Cardiac muscle cell (in vitro differentiated cells and primary cell): ENCODE data around the gene TFR2. TPM values are rescaled to one million over a fixed set of nuclear protein-coding genes. Genes with fewer than 3 reads are reported as not detected.
A peak's percentile ranks its signal among the peaks of the same experiment; 100 is the strongest.

Source experiments
- DNase-seq, 2 donors: peaks; one replicate each; pipeline versions ENCODE4 v3.0.0 to v3.0.0-alpha.2; 2010 to 2017; ENCODE audit warnings: low read depth in 1 of 2, low spot score in 1 of 2
- H3K27ac ChIP-seq: fragments of 200-600 bp; sonication (generic); 2 replicates; pipeline ENCODE4 v1.5.1; 2016
- H3K27me3 ChIP-seq: fragments of 200-600 bp; sonication (generic); 2 replicates; pipeline ENCODE4 v1.6.0; 2016; ENCODE audit warnings: control low read depth
- H3K36me3 ChIP-seq: fragments of 200-600 bp; sonication (generic); 2 replicates; pipeline ENCODE4 v1.5.1; 2016; ENCODE audit warnings: control low read depth
- H3K4me1 ChIP-seq: fragments of 200-600 bp; sonication (generic); 2 replicates; pipeline ENCODE4 v1.8.1; 2017; ENCODE audit warnings: low read depth, mild to moderate bottlenecking, mixed run types
- H3K4me3 ChIP-seq: fragments of 200-600 bp; sonication (generic); 2 replicates; pipeline ENCODE4 v1.5.1; 2016; ENCODE audit warnings: mild to moderate bottlenecking
- H3K9me3 ChIP-seq: fragments of 200-600 bp; sonication (generic); 2 replicates; pipeline ENCODE4 v1.5.1; 2017; ENCODE audit warnings: low read depth, mild to moderate bottlenecking, control low read depth
- CTCF ChIP-seq: IDR thresholded peaks from 2 replicates; pipeline ENCODE4 v1.5.1; 2012; ENCODE audit warnings: low read depth, mild to moderate bottlenecking, low read length
- polyA plus RNA-seq: library from polyadenylated mRNA; unstranded; fragments of >200 nt; fragmentation: Nextera tagmentation; extraction: Ambion mirVana; gene quantifications from 2 replicates; pipeline ENCODE4 v1.2.1, GENCODE V29; 2016
- total RNA-seq: library from RNA; depleted of rRNA; stranded (reverse); fragments of >200 nt; gene quantifications from 2 replicates; pipeline ENCODE4 v1.2.3, GENCODE V29; 2016

The TFR2 gene
- total and polyA plus RNA-seq, 2 experiments from 2014 or later: 0.89 TPM; not detected in 1

DNA sequence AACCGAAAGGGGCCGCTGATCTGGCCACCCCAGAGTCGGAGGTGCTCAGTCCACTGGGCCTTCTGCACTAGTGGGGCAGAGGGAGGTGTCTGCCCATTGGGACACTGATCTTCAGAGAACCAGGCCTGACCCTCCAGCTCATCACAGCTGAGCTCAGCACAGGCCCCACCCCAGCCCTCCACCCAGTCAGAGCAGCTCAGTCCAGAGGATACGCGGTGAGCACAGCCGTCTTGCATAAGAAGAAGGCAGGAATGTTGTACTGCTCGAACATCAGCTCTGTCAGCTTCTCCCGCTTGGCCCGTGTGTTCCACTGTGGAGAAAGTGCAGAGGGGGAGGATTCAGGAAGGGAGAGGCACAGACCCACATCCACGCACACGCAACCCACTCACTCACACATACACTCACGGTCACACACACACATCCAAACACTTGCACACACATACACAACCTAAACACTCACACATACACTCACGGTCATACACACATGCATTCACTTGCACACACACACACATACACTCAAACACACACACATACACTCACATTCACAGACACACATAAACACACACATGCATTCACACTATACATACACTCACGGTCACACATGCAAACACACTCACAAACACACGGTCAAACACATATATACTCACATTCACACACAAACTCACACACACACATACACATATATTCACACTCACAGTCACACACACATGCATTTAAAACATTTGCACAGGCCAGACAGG, 8.6 kb upstream of the TFR2 start:
- H3K9me3 ChIP-seq: no peaks in the 10 kb centered on the region
- peaks cover 15% of the 10 kb centered on the region for H3K27me3 ChIP-seq
- H3K27ac ChIP-seq: no peak overlapping the region
- H3K36me3 ChIP-seq: no peaks in the 10 kb centered on the region
- TF ChIP-seq CTCF: no peak
- DNase-seq: peak in 1 of 2 donors; percentile 18
- no peak overlapping the region for H3K4me3 ChIP-seq
- H3K4me1 ChIP-seq: no peaks in the 10 kb centered on the region

GRCh38 chr7:100642534-100642907, 1.2 kb upstream of the TFR2 start:
- no peaks in the 10 kb centered on the region for H3K9me3 ChIP-seq
- H3K27me3 ChIP-seq: no peaks in the 10 kb centered on the region
- H3K27ac ChIP-seq: no peak overlapping the region
- H3K4me3 ChIP-seq: no peak overlapping the region
- H3K36me3 ChIP-seq: no peaks in the 10 kb centered on the region
- no peak for TF ChIP-seq CTCF
- H3K4me1 ChIP-seq: peaks cover 6% of the 10 kb centered on the region
- no peak for DNase-seq

- no peak overlapping the region for H3K4me3 ChIP-seq
- TF ChIP-seq CTCF: no peak
Observed at GRCh38 chr7:100641860-100642533, 645 bp upstream of the TFR2 start.

GRCh38 chr7:100640517-100641440, 573 bp downstream of the TFR2 start:
- H3K9me3 ChIP-seq: no peaks in the 10 kb centered on the region
- no peak for DNase-seq
- no peaks in the 10 kb centered on the region for H3K36me3 ChIP-seq
- TF ChIP-seq CTCF: no peak
- H3K4me1 ChIP-seq: peaks cover 6% of the 10 kb centered on the region
- no peak overlapping the region for H3K4me3 ChIP-seq
- no peak overlapping the region for H3K27ac ChIP-seq
- H3K27me3 ChIP-seq: no peaks in the 10 kb centered on the region

More at GRCh38 chr7:100641860-100642533, 645 bp upstream of the TFR2 start:
- H3K9me3 ChIP-seq: no peaks in the 10 kb centered on the region
- no peaks in the 10 kb centered on the region for H3K27me3 ChIP-seq
- H3K36me3 ChIP-seq: no peaks in the 10 kb centered on the region
- no peak for DNase-seq
- H3K27ac ChIP-seq: no peak overlapping the region
- peaks cover 6% of the 10 kb centered on the region for H3K4me1 ChIP-seq

- H3K27me3 ChIP-seq: no peaks in the 10 kb centered on the region
- no peaks in the 10 kb centered on the region for H3K9me3 ChIP-seq
- DNase-seq: no peak
- H3K36me3 ChIP-seq: no peaks in the 10 kb centered on the region
- no peak overlapping the region for H3K4me3 ChIP-seq
- peaks cover 6% of the 10 kb centered on the region for H3K4me1 ChIP-seq
- H3K27ac ChIP-seq: no peak overlapping the region
- TF ChIP-seq CTCF: no peak
Observed at GRCh38 chr7:100639995-100640516, 1.3 kb downstream of the TFR2 start.
